HG03135 (cell line): ENCODE results near the gene HCN4.
"Not testable (repeated sequence)": the region's sequence is repeated elsewhere in the genome, so short reads cannot be mapped to it uniquely, and the experiment has no call there.

Experiments
- ATAC-seq: cut with Tn5 transposase; IDR thresholded peaks from one replicate; pipeline ENCODE4 v1.9.1; 2021; ENCODE audit warnings: mild to moderate bottlenecking, moderate library complexity; ENCODE audit not compliant: unreplicated experiment

Gene HCN4

GRCh38 chr15:73300286-73300685 is 68.5 kb downstream of the HCN4 start:
- not testable (repeated sequence) for ATAC-seq

GRCh38 chr15:73298522-73299245 is 70.1 kb downstream of the HCN4 start:
- ATAC-seq: no peak

- ATAC-seq: no peak
Observed at GRCh38 chr15:73296609-73297353, 72.0 kb downstream of the HCN4 start.

GRCh38 chr15:73295630-73296286 is 73.0 kb downstream of the HCN4 start:
- no peak for ATAC-seq

- no peak for ATAC-seq
Observed at GRCh38 chr15:73293773-73294172, 75.0 kb downstream of the HCN4 start.

- no peak for ATAC-seq
Observed at GRCh38 chr15:73291441-73291840, 77.3 kb downstream of the HCN4 start.

- no peak for ATAC-seq
Observed at GRCh38 chr15:73287019-73287418, 81.7 kb downstream of the HCN4 start.

- ATAC-seq: no peak
Observed at GRCh38 chr15:73286311-73286710, 82.4 kb downstream of the HCN4 start.

GRCh38 chr15:73284090-73284716 is 84.6 kb downstream of the HCN4 start:
- no peak for ATAC-seq

GRCh38 chr15:73283366-73283962 is 85.3 kb downstream of the HCN4 start:
- no peak for ATAC-seq

GRCh38 chr15:73282567-73283365 is 86.0 kb downstream of the HCN4 start:
- ATAC-seq: no peak

GRCh38 chr15:73275862-73276261 is 92.9 kb downstream of the HCN4 start:
- ATAC-seq: no peak

GRCh38 chr15:73273181-73274002 is 95.4 kb downstream of the HCN4 start:
- no peak for ATAC-seq

GRCh38 chr15:73270366-73271097 is 98.2 kb downstream of the HCN4 start:
- no peak for ATAC-seq
